Kidney (tissue), 14 donors: Measurements from ENCODE around the gene MAGOHB. TPM values are rescaled to one million over a fixed set of nuclear protein-coding genes. Genes with fewer than 3 reads are reported as not detected.

Experiments used
- DNase-seq, 5 donors: peaks; one replicate each; pipeline ENCODE4 v3.0.0-alpha.2; 2013 to 2020
- FAIRE-seq: peaks from 2 replicates; lab custom pipeline; 2012; peaks lifted over from hg19 to GRCh38; lab: Jason Lieb, UNC
- H3K27ac ChIP-seq, 2 donors: one replicate each; pipeline ENCODE4 v1.7.0; 2013; ENCODE audit warnings: low read depth in 2 of 2, low read length in 2 of 2, inconsistent platforms in 1 of 2
- H3K27me3 ChIP-seq: one replicate; pipeline ENCODE4 v1.7.1; 2013; ENCODE audit warnings: low read length, inconsistent platforms; ENCODE audit not compliant: control insufficient read depth, insufficient read depth
- H3K36me3 ChIP-seq, 3 donors: one replicate each; pipeline versions ENCODE4 v1.7.0 to v1.7.1; 2013; ENCODE audit warnings: low read length in 3 of 3, control low read depth in 1 of 3, inconsistent platforms in 1 of 3; ENCODE audit not compliant: insufficient read depth in 3 of 3, control insufficient read depth in 2 of 3
- H3K4me1 ChIP-seq, 3 donors: one replicate each; pipeline versions ENCODE4 v1.7.0 to v1.7.1; 2013; ENCODE audit warnings: low read length in 3 of 3, inconsistent platforms in 1 of 3, low read depth in 1 of 3; ENCODE audit not compliant: control insufficient read depth in 2 of 3, insufficient read depth in 2 of 3
- H3K4me3 ChIP-seq, 3 donors: one replicate each; pipeline versions ENCODE4 v1.7.0 to v1.8.1; 2013; ENCODE audit warnings: low read length in 3 of 3, control low read depth in 1 of 3, inconsistent platforms in 1 of 3
- H3K9ac ChIP-seq, 3 donors: one replicate each; pipeline versions ENCODE4 v1.7.0 to v1.7.1; 2013; ENCODE audit warnings: low read length in 3 of 3, control low read depth in 1 of 3, inconsistent platforms in 1 of 3
- H3K9me3 ChIP-seq, 3 donors: one replicate each; pipeline versions ENCODE4 v1.7.0 to v1.7.1; 2013; ENCODE audit warnings: low read length in 3 of 3, control low read depth in 1 of 3, inconsistent platforms in 1 of 3; ENCODE audit not compliant: control insufficient read depth in 2 of 3, insufficient read depth in 1 of 3
- CTCF ChIP-seq: IDR thresholded peaks from 3 replicates; pipeline ENCODE4 v1.5.1; 2012; ENCODE audit warnings: mild to moderate bottlenecking, moderate library complexity, borderline replicate concordance; ENCODE audit not compliant: insufficient read depth; ENCODE audit errors: extremely low read depth
- intact Hi-C: fragments of 100-400 bp; cut with DNase I; formaldehyde crosslinking; loops from one replicate; pipeline ENCODE4 v1.11.1; 2022
- polyA plus RNA-seq: library from polyadenylated mRNA; stranded (reverse); fragments of 350-450 nt; fragmentation: Illumina TruSeq; extraction: RNeasy Lipid Tissue Mini Kit (QIAGEN cat#74804); gene quantifications from one replicate; pipeline ENCODE4 v1.2.3, GENCODE V29; 2014; ENCODE audit warnings: low read depth, low replicate concordance; ENCODE audit not compliant: insufficient read depth
- total RNA-seq: library from RNA; stranded (reverse); fragmentation: NEBNext Ultra II Directional; extraction: Animal tissue kit (Norgen Biotek cat#: 25700); gene quantifications from one replicate; pipeline ENCODE4 v1.2.1, GENCODE V29; 2021
- donor health status: control.
- donor health status: control.
- donor health status: control.
- donor health status: control.
- donor health status: control.
- donor health status: DM: yes; HTN: yes; CAD: no.
- donor health status: Normal renal cell carcinoma (clear cell type).

The MAGOHB gene
- total and polyA plus RNA-seq, 2 donors from 2014 or later = 20.0 to 31.7 TPM

- intact Hi-C loops = no loop called here
- Histone ChIP-seq H3K9me3 (no peaks in the 10 kb centered on the region), H3K27me3 (no peaks in the 10 kb centered on the region), H3K4me1 (no peaks in the 10 kb centered on the region), H3K4me3 (no peak overlapping the region), H3K36me3 (no peaks in the 10 kb centered on the region), H3K9ac (no peak overlapping the region), H3K27ac (no peak overlapping the region)
- FAIRE-seq = no peak
- DNase-seq = no peak
- TF ChIP-seq CTCF = no peak
Measured at GRCh38 chr12:10623131-10623530, 9.7 kb upstream of the MAGOHB start.

DNA sequence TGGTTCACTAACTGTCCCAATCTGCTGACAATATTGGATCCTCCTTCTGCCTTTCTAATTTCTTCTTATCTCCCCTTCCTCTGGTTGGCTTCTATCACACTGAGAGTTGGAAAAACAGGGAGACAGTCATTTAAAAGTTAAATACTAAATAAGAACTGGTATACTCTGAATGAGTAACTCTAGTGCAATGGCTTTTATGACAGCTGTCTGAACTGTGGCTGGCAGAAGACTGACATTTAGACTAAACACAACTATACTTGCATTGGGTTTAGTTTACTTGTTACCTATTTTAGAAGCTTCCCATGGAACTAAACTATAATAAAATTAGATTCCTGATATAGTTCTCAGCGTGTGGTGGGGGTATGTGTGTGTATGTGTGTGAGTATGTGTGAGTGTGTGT, 7.9 kb upstream of the MAGOHB start:
- Histone ChIP-seq H3K4me1 (no peaks in the 10 kb centered on the region), H3K4me3 (no peak overlapping the region), H3K9ac (no peak overlapping the region), H3K27me3 (no peaks in the 10 kb centered on the region), H3K9me3 (no peaks in the 10 kb centered on the region), H3K27ac (no peak overlapping the region), H3K36me3 (no peaks in the 10 kb centered on the region)
- intact Hi-C loops = no loop called here
- DNase-seq (no peak), FAIRE-seq (no peak)
- TF ChIP-seq CTCF = no peak

GRCh38 chr12:10620078-10620779, 6.8 kb upstream of the MAGOHB start:
- FAIRE-seq = no peak
- H3K27me3 ChIP-seq = no peaks in the 10 kb centered on the region
- H3K9ac ChIP-seq = no peak overlapping the region
- no peaks in the 10 kb centered on the region for H3K4me1 ChIP-seq
- no peaks in the 10 kb centered on the region for H3K9me3 ChIP-seq
- H3K27ac ChIP-seq = no peak overlapping the region
- intact Hi-C loops = no loop called here
- DNase-seq = no peak
- H3K36me3 ChIP-seq = no peaks in the 10 kb centered on the region
- H3K4me3 ChIP-seq = no peak overlapping the region
- TF ChIP-seq CTCF = no peak
